NCI-H1092 (cell line): ENCODE results near the gene SIGLEC12.
"Not testable (repeated sequence)": the region's sequence is repeated elsewhere in the genome, so short reads cannot be mapped to it uniquely, and the experiment has no call there.

ENCODE experiments used
- DNase-seq: peaks from one replicate; lab custom pipeline; 2025; lab: John Stamatoyannopoulos, UW

SIGLEC12 gene

GRCh38 chr19:51524666-51525264, 23.2 kb upstream of the SIGLEC12 start:
- no peak for DNase-seq

GRCh38 chr19:51521781-51522180, 20.2 kb upstream of the SIGLEC12 start:
- DNase-seq, result no peak

- no peak for DNase-seq
Observed at GRCh38 chr19:51521357-51521756, 19.8 kb upstream of the SIGLEC12 start.

- DNase-seq, result no peak
Observed at GRCh38 chr19:51520728-51521127, 19.1 kb upstream of the SIGLEC12 start.

GRCh38 chr19:51514866-51515481, 13.4 kb upstream of the SIGLEC12 start:
- DNase-seq, result no peak

- DNase-seq, result no peak
Observed at GRCh38 chr19:51513968-51514367, 12.4 kb upstream of the SIGLEC12 start.

- DNase-seq, result no peak
Observed at GRCh38 chr19:51511353-51511752, 9.8 kb upstream of the SIGLEC12 start.

GRCh38 chr19:51509823-51510660, 8.4 kb upstream of the SIGLEC12 start:
- no peak for DNase-seq

GRCh38 chr19:51508059-51508733, 6.6 kb upstream of the SIGLEC12 start:
- DNase-seq, result no peak

- DNase-seq, result no peak
Observed at GRCh38 chr19:51507640-51508058, 6.0 kb upstream of the SIGLEC12 start.

- DNase-seq, result no peak
Observed at GRCh38 chr19:51507192-51507591, 5.6 kb upstream of the SIGLEC12 start.

GRCh38 chr19:51505904-51506303, 4.3 kb upstream of the SIGLEC12 start:
- no peak for DNase-seq

GRCh38 chr19:51503896-51504295, 2.3 kb upstream of the SIGLEC12 start:
- no peak for DNase-seq

- DNase-seq, result no peak
Observed at GRCh38 chr19:51503286-51503817, 1.8 kb upstream of the SIGLEC12 start.

GRCh38 chr19:51500931-51501330, 669 bp downstream of the SIGLEC12 start:
- not testable (repeated sequence) for DNase-seq

GRCh38 chr19:51497666-51498065, 3.9 kb downstream of the SIGLEC12 start:
- no peak for DNase-seq

GRCh38 chr19:51493776-51494175, 7.8 kb downstream of the SIGLEC12 start:
- no peak for DNase-seq

- no peak for DNase-seq
Observed at GRCh38 chr19:51491586-51491985, 10.0 kb downstream of the SIGLEC12 start.

GRCh38 chr19:51490676-51491075, 10.9 kb downstream of the SIGLEC12 start:
- DNase-seq, result no peak

- no peak for DNase-seq
Observed at GRCh38 chr19:51489113-51489512, 12.5 kb downstream of the SIGLEC12 start.

GRCh38 chr19:51488491-51488890, 13.1 kb downstream of the SIGLEC12 start:
- DNase-seq, result no peak

GRCh38 chr19:51485960-51486660, 15.5 kb downstream of the SIGLEC12 start:
- DNase-seq, result no peak
